HepG2 (cell line): ENCODE measurements around the gene KCTD5. TPM values are rescaled to one million over a fixed set of nuclear protein-coding genes. Genes with fewer than 3 reads are reported as not detected.

Experiments
- KDM5B ChIP-seq: sonication (generic); formaldehyde crosslinking; IDR thresholded peaks from 2 replicates; pipeline ENCODE4 v1.4.0; 2020; ENCODE audit warnings: missing genetic modification reagents, mild to moderate bottlenecking, borderline replicate concordance
- MAZ ChIP-seq, 2 experiments: sonication (generic) in 1 of 2; formaldehyde crosslinking in 1 of 2; IDR thresholded peaks; 2 replicates each; pipeline versions ENCODE4 v1.5.0 to v1.6.1; 2012 to 2020; ENCODE audit warnings: low read depth in 2 of 2, mild to moderate bottlenecking in 2 of 2, borderline replicate concordance in 1 of 2, improper control_type of control experiment in 1 of 2, low read length in 1 of 2, missing genetic modification reagents in 1 of 2, moderate library complexity in 1 of 2
- MTF2 ChIP-seq: sonication (generic); formaldehyde crosslinking; IDR thresholded peaks from 2 replicates; pipeline ENCODE4 v1.5.0; 2020; ENCODE audit warnings: missing genetic modification reagents, borderline replicate concordance
- U2AF2 ChIP-seq: fragments of 200-400 bp; formaldehyde crosslinking; IDR thresholded peaks from 2 replicates; pipeline ENCODE4 v1.6.1; 2017; ENCODE audit warnings: low read depth, mild to moderate bottlenecking, low read length
- WIZ ChIP-seq: sonication (generic); formaldehyde crosslinking; IDR thresholded peaks from 2 replicates; pipeline ENCODE4 v1.5.1; 2020; ENCODE audit warnings: mild to moderate bottlenecking, missing genetic modification reagents
- ZBTB21 ChIP-seq: sonication (generic); formaldehyde crosslinking; IDR thresholded peaks from 2 replicates; pipeline ENCODE4 v1.4.0; 2020; ENCODE audit warnings: missing genetic modification reagents
- ZMYM2 ChIP-seq: sonication (generic); formaldehyde crosslinking; IDR thresholded peaks from 2 replicates; pipeline ENCODE4 v1.8.0; 2022; ENCODE audit warnings: mild to moderate bottlenecking, missing genetic modification reagents
- ZNF333 ChIP-seq: sonication (generic); formaldehyde crosslinking; IDR thresholded peaks from 2 replicates; pipeline ENCODE4 v1.4.0; 2020; ENCODE audit warnings: mild to moderate bottlenecking, missing genetic modification reagents, borderline replicate concordance
- ZNF451 ChIP-seq: sonication (generic); formaldehyde crosslinking; IDR thresholded peaks from 2 replicates; pipeline ENCODE4 v1.5.0; 2020; ENCODE audit warnings: mild to moderate bottlenecking, missing genetic modification reagents
- ZNF615 ChIP-seq: sonication (generic); formaldehyde crosslinking; IDR thresholded peaks from 2 replicates; pipeline ENCODE4 v1.5.0; 2020; ENCODE audit warnings: mild to moderate bottlenecking, missing genetic modification reagents, borderline replicate concordance
- polyA plus RNA-seq, 8 experiments: library from polyadenylated mRNA; depleted of rRNA in 3 of 8; stranded (reverse) in 7 of 8; unstranded in 1 of 8; fragments of >200 nt; fragmentation: Illumina TruSeq in 4 of 8; extraction: Trizol in 4 of 8; gene quantifications; 2 replicates each; pipeline versions ENCODE4 v1.2.1 to v1.2.3, GENCODE V29; 2011 to 2016; ENCODE audit warnings: low read depth in 4 of 8, missing spikeins in 1 of 8, mixed read lengths in 1 of 8; ENCODE audit not compliant: insufficient read depth in 1 of 8
- total RNA-seq, 5 experiments: library from RNA; depleted of rRNA; stranded (reverse); fragments of >200 nt; fragmentation: Illumina TruSeq; extraction: Trizol; gene quantifications; 2 replicates each; pipeline ENCODE4 v1.2.3, GENCODE V29; 2016; ENCODE audit warnings: low read depth in 1 of 5
- TF ChIP-seq, protein P1 (sequence below): IDR thresholded peaks from 2 replicates; pipeline ENCODE4 v1.6.1; 2016; ENCODE audit warnings: low read depth, borderline replicate concordance
- TF ChIP-seq, protein P2 (sequence below): sonication (generic); formaldehyde crosslinking; IDR thresholded peaks from 2 replicates; pipeline ENCODE4 v1.8.0; 2022; ENCODE audit warnings: mild to moderate bottlenecking, missing genetic modification reagents
- TF ChIP-seq, protein P3 (sequence below): sonication (generic); formaldehyde crosslinking; IDR thresholded peaks from 2 replicates; pipeline ENCODE4 v1.4.0; 2020; ENCODE audit warnings: missing genetic modification reagents, borderline replicate concordance
- TF ChIP-seq, protein P4 (sequence below): sonication (generic); formaldehyde crosslinking; IDR thresholded peaks from 2 replicates; pipeline ENCODE4 v1.4.0; 2020; ENCODE audit warnings: low read depth, missing genetic modification reagents
- TF ChIP-seq, protein P5 (sequence below): sonication (generic); formaldehyde crosslinking; IDR thresholded peaks from 2 replicates; pipeline ENCODE4 v1.8.1; 2023; ENCODE audit warnings: mild to moderate bottlenecking, moderate library complexity, missing genetic modification reagents

KCTD5 gene
- total and polyA plus RNA-seq, 2 of the 13 experiments (the other 11 are each of a cell fraction or from before 2014, with no cell fraction given): 25.4 to 29.8 TPM

DNA sequence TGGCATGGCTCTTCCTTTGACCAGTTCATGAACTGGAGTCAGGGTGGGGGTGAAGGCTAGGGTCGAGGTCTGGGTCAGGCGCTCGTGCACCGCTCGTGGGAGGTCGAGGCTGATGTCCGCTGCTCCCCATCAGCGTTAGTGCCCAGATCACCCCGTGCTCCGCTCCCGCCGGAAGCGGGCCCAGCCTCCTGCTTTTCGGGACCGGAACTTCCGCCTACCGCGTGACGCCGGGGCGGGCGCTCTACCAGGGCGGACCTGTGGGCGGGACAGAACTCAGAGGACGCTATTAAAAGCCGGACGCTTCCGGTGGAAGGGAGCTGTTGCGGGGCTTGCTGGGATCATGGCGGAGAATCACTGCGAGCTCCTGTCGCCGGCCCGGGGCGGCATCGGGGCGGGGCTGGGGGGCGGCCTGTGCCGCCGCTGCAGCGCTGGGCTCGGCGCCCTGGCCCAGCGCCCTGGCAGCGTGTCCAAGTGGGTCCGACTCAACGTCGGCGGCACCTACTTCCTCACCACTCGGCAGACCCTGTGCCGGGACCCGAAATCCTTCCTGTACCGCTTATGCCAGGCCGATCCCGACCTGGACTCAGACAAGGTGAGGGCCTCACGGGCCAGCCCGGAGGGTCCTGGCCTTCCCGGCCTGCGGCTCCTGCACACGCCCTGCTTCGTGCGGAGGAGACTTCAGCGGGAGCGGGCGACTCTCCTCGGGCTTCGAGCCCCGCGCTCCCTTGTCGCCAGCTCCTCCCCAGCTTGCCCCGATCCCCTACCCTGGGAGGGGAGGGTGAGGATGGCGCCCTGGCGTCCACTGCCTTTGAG, at the start of gene KCTD5 (continued):
- TF ChIP-seq, protein P1, sequence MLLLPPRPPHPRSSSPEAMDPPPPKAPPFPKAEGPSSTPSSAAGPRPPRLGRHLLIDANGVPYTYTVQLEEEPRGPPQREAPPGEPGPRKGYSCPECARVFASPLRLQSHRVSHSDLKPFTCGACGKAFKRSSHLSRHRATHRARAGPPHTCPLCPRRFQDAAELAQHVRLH: peak; percentile 92; the same call in 1 of the 2 replicates
- TF ChIP-seq, protein P2, sequence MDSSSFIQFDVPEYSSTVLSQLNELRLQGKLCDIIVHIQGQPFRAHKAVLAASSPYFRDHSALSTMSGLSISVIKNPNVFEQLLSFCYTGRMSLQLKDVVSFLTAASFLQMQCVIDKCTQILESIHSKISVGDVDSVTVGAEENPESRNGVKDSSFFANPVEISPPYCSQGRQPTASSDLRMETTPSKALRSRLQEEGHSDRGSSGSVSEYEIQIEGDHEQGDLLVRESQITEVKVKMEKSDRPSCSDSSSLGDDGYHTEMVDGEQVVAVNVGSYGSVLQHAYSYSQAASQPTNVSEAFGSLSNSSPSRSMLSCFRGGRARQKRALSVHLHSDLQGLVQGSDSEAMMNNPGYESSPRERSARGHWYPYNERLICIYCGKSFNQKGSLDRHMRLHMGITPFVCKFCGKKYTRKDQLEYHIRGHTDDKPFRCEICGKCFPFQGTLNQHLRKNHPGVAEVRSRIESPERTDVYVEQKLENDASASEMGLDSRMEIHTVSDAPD (CRISPR knock-in tag): no peak
- TF ChIP-seq KDM5B (peak; percentile 72; the same call in 1 of the 2 replicates), ZMYM2 (CRISPR knock-in tag) (0 out of 2 replicates have a peak, but pooled peaks have one; percentile 50), ZBTB21 (CRISPR knock-in tag) (peak; percentile 98), ZNF615 (CRISPR knock-in tag) (no peak), WIZ (no peak), MTF2 (CRISPR knock-in tag) (no peak), U2AF2 (no peak), ZNF451 (CRISPR knock-in tag) (peak; percentile 76; the same call in 1 of the 2 replicates), ZNF333 (CRISPR knock-in tag) (no peak), MAZ (IDR thresholded peaks at IDR 0.05; ENCODE audit: borderline replicate concordance, low read depth, low read length) (peak; percentile 88; the same call in 1 of the 2 replicates), MAZ (CRISPR knock-in tag; IDR thresholded peaks at IDR 0.05; ENCODE audit: low read depth) (peak; percentile 97)
- TF ChIP-seq, protein P3, sequence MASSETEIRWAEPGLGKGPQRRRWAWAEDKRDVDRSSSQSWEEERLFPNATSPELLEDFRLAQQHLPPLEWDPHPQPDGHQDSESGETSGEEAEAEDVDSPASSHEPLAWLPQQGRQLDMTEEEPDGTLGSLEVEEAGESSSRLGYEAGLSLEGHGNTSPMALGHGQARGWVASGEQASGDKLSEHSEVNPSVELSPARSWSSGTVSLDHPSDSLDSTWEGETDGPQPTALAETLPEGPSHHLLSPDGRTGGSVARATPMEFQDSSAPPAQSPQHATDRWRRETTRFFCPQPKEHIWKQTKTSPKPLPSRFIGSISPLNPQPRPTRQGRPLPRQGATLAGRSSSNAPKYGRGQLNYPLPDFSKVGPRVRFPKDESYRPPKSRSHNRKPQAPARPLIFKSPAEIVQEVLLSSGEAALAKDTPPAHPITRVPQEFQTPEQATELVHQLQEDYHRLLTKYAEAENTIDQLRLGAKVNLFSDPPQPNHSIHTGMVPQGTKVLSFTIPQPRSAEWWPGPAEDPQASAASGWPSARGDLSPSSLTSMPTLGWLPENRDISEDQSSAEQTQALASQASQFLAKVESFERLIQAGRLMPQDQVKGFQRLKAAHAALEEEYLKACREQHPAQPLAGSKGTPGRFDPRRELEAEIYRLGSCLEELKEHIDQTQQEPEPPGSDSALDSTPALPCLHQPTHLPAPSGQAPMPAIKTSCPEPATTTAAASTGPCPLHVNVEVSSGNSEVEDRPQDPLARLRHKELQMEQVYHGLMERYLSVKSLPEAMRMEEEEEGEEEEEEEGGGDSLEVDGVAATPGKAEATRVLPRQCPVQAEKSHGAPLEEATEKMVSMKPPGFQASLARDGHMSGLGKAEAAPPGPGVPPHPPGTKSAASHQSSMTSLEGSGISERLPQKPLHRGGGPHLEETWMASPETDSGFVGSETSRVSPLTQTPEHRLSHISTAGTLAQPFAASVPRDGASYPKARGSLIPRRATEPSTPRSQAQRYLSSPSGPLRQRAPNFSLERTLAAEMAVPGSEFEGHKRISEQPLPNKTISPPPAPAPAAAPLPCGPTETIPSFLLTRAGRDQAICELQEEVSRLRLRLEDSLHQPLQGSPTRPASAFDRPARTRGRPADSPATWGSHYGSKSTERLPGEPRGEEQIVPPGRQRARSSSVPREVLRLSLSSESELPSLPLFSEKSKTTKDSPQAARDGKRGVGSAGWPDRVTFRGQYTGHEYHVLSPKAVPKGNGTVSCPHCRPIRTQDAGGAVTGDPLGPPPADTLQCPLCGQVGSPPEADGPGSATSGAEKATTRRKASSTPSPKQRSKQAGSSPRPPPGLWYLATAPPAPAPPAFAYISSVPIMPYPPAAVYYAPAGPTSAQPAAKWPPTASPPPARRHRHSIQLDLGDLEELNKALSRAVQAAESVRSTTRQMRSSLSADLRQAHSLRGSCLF: no peak; the same call in 1 of the 2 replicates
- TF ChIP-seq, protein P4, sequence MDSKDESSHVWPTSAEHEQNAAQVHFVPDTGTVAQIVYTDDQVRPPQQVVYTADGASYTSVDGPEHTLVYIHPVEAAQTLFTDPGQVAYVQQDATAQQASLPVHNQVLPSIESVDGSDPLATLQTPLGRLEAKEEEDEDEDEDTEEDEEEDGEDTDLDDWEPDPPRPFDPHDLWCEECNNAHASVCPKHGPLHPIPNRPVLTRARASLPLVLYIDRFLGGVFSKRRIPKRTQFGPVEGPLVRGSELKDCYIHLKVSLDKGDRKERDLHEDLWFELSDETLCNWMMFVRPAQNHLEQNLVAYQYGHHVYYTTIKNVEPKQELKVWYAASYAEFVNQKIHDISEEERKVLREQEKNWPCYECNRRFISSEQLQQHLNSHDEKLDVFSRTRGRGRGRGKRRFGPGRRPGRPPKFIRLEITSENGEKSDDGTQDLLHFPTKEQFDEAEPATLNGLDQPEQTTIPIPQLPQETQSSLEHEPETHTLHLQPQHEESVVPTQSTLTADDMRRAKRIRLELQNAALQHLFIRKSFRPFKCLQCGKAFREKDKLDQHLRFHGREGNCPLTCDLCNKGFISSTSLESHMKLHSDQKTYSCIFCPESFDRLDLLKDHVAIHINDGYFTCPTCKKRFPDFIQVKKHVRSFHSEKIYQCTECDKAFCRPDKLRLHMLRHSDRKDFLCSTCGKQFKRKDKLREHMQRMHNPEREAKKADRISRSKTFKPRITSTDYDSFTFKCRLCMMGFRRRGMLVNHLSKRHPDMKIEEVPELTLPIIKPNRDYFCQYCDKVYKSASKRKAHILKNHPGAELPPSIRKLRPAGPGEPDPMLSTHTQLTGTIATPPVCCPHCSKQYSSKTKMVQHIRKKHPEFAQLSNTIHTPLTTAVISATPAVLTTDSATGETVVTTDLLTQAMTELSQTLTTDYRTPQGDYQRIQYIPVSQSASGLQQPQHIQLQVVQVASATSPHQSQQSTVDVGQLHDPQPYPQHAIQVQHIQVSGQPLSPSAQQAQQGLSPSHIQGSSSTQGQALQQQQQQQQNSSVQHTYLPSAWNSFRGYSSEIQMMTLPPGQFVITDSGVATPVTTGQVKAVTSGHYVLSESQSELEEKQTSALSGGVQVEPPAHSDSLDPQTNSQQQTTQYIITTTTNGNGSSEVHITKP (CRISPR knock-in tag): peak; percentile 83
- TF ChIP-seq, protein P5, sequence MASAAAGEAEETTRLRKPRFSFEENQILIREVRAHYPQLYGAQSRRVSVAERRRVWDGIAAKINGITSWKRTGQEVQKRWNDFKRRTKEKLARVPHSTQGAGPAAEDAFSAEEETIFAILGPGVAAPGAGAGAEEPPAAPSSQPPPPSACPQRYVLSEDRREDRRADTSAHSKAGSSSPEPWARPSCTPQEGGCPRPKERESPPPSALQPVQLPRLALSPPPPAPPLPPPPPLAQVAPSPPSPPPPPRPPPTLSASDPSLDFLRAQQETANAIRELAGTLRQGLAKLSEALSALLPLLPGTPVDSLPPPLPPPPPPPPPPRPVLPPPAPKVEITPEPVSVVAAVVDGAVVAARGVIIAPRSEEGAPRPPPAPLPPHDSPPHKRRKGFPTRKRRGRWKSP (CRISPR knock-in tag): peak; percentile 88
